NCI-H2107 treated with DMSO at 0.1 percent for 48 hours (cell line): ENCODE measurements around the gene MAP3K2.

Source experiments
- DNase-seq: peaks from one replicate; lab custom pipeline; 2025; ENCODE audit not compliant: unreplicated experiment; lab: John Stamatoyannopoulos, UW

Gene MAP3K2, protein sequence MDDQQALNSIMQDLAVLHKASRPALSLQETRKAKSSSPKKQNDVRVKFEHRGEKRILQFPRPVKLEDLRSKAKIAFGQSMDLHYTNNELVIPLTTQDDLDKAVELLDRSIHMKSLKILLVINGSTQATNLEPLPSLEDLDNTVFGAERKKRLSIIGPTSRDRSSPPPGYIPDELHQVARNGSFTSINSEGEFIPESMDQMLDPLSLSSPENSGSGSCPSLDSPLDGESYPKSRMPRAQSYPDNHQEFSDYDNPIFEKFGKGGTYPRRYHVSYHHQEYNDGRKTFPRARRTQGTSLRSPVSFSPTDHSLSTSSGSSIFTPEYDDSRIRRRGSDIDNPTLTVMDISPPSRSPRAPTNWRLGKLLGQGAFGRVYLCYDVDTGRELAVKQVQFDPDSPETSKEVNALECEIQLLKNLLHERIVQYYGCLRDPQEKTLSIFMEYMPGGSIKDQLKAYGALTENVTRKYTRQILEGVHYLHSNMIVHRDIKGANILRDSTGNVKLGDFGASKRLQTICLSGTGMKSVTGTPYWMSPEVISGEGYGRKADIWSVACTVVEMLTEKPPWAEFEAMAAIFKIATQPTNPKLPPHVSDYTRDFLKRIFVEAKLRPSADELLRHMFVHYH

DNA sequence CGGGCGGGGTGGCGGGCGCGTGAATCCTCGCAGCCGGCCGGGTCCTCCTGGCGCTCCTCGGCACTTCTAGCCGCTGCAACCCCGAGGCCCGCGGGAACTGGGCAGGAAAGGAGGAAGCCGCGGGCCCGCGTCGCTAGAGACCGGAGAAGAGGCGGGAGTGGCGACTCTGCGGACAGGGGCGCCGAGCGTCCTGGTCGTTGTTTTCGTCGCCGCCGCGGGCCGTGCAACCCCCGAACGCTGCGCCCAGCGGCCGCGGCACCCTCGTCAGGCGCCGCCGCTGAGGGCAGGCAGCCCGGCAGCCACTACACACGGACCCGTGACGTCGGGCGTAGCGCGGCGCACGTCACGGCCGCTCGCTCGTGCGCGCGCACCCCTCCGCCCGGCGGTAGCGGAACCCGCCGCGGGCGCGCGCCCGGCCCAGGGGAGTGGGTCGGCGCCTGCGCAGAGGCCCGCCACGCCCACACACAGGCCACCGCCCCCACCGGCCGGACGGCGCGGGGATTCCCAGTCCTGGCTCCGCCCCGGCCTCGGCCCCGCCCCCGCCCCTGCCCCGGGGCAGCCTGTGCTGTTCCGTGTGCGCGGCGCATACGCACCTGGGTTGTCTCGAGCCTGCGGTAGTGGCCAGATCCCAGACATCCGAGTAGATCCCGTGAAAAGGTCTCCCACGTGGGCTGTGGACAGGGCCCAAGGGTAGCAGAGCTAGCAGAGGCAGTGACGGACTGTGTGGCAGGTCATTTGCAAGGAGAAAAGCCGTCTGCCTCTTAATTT is at the start of gene MAP3K2:
Gene MAP3K2, minus strand, starts transcription at position 321 of the 768 bp plus-strand sequence. CDS start 44,846 bp downstream, outside the sequence.
- peak; percentile 60 for DNase-seq

DNA sequence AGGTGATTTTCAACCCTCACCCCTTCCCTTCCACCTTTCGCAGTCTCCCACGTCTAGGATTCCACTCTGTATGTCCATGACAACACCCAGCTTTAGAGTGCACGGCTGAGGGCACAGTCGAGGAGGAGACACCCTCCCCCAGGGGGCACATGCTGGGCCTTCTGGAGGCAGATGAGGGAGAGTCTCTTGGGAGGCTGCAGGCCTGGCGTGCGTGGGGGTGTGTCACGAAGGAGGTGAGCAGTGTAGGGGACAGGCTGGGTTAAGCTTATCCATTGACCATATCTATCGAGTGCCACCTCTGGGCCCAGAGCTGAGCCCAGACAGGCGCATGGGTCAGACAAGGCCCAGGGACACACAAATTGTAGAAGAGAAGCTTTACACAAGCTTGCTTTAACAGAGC is 49.3 kb upstream of the MAP3K2 start:
- DNase-seq = no peak

DNA sequence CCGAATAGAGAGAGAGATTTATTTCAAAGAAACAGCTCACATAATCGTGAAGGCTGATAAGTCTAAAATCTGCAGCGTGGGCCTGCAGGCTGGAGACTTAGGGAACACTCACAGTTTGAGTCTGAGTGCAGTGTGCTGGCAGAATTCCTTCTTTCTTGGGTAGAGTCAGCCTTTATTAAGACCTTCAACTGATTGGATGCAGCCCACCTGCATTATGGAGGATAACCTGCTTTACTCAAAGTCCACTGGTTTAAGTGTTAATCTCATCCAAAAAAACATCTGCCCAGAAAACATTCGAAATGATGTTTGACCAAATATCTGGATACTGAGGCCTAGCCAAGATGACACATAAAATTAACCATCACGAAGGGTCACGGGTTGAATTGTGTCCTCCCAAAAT is 46.7 kb upstream of the MAP3K2 start:
- no peak for DNase-seq

- DNase-seq = no peak
Observed at GRCh38 chr2:127431408-127432023, 43.7 kb upstream of the MAP3K2 start.

DNA sequence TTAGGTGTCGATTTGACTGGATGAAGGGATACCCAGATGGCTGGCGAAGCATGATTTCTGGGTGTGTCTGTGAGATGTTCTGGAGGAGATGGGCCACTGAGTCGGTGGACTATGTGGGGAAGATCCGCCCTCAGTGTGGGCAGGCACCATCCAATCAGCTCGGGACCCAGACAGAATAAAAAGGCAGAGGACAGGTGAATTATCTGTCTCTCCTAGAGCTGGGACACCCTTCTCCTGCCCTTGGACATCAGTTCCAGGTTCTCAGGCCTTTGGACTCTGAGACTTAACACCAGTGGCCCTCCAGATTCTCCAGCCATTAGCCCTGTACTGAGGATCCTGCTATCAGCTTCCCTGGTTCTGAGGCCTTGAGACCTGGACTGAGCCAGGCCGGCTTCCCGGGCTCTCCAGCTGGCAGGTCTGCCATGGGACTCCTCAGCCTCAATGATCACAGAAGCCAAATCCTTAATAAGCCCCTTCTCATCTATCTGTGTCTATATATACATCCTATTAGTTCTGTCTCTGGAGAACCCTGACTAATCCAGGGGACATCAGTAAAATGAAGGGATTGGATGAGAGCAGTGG is 42.2 kb upstream of the MAP3K2 start:
- no peak for DNase-seq

GRCh38 chr2:127429291-127429690 is 41.5 kb upstream of the MAP3K2 start:
- DNase-seq = no peak

DNA sequence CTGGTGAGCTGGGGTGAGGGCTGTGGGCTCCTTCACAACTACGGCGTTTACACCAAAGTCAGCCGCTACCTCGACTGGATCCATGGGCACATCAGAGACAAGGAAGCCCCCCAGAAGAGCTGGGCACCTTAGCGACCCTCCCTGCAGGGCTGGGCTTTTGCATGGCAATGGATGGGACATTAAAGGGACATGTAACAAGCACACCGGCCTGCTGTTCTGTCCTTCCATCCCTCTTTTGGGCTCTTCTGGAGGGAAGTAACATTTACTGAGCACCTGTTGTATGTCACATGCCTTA is 41.0 kb upstream of the MAP3K2 start:
- no peak for DNase-seq

DNA sequence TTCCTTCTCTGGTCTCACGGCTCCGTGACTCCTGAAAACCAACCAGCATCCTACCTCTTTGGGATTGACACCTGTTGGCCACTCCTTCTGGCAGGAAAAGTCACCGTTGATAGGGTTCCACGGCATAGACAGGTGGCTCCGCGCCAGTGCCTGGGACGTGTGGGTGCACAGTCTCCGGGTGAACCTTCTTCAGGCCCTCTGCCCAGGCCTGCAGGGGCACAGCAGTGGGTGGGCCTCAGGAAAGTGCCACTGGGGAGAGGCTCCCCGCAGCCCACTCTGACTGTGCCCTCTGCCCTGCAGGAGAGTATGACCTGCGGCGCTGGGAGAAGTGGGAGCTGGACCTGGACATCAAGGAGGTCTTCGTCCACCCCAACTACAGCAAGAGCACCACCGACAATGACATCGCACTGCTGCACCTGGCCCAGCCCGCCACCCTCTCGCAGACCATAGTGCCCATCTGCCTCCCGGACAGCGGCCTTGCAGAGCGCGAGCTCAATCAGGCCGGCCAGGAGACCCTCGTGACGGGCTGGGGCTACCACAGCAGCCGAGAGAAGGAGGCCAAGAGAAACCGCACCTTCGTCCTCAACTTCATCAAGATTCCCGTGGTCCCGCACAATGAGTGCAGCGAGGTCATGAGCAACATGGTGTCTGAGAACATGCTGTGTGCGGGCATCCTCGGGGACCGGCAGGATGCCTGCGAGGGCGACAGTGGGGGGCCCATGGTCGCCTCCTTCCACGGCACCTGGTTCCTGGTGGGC is 40.5 kb upstream of the MAP3K2 start:
- DNase-seq = no peak

DNA sequence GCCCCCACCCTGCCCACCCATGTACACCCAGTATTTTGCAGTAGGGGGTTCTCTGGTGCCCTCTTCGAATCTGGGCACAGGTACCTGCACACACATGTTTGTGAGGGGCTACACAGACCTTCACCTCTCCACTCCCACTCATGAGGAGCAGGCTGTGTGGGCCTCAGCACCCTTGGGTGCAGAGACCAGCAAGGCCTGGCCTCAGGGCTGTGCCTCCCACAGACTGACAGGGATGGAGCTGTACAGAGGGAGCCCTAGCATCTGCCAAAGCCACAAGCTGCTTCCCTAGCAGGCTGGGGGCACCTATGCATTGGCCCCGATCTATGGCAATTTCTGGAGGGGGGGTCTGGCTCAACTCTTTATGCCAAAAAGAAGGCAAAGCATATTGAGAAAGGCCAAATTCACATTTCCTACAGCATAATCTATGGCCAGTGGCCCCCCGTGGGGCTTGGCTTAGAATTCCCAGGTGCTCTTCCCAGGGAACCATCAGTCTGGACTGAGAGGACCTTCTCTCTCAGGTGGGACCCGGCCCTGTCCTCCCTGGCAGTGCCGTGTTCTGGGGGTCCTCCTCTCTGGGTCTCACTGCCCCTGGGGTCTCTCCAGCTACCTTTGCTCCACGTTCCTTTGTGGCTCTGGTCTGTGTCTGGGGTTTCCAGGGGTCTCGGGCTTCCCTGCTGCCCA is 39.7 kb upstream of the MAP3K2 start:
- no peak for DNase-seq

GRCh38 chr2:127426501-127427354 is 39.0 kb upstream of the MAP3K2 start:
- no peak for DNase-seq

GRCh38 chr2:127425540-127426490 is 38.0 kb upstream of the MAP3K2 start:
- no peak for DNase-seq

DNA sequence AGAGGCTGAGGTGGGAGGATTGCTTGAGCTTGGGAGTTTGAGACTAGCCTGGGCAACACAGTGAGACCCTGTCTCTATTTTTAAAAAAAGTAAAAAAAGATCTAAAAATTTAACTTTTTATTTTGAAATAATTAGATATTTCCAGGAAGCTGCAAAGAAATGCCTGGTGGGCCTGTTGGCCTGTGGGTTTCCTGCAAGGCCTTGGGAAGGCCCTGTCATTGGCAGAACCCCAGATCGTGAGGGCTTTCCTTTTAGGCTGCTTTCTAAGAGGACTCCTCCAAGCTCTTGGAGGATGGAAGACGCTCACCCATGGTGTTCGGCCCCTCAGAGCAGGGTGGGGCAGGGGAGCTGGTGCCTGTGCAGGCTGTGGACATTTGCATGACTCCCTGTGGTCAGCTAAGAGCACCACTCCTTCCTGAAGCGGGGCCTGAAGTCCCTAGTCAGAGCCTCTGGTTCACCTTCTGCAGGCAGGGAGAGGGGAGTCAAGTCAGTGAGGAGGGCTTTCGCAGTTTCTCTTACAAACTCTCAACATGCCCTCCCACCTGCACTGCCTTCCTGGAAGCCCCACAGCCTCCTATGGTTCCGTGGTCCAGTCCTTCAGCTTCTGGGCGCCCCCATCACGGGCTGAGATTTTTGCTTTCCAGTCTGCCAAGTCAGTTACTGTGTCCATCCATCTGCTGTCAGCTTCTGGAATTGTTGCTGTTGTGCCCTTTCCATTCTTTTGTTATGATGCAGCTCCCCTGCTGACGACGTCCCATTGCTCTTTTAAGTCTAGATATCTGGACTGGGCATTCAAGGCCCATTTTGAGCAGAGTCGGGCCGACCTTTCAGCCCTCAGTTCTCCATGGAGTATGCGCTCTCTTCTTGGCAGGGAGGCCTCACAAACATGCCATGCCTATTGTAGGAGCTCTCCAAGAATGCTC is 37.1 kb upstream of the MAP3K2 start:
- no peak for DNase-seq

GRCh38 chr2:127423880-127424279 is 36.1 kb upstream of the MAP3K2 start:
- no peak for DNase-seq

DNA sequence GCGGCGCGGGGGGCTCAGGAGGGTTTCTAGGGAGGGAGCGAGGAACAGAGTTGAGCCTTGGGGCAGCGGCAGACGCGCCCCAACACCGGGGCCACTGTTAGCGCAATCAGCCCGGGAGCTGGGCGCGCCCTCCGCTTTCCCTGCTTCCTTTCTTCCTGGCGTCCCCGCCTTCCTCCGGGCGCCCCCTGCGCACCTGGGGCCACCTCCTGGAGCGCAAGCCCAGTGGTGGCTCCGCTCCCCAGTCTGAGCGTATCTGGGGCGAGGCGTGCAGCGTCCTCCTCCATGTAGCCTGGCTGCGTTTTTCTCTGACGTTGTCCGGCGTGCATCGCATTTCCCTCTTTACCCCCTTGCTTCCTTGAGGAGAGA is 35.7 kb upstream of the MAP3K2 start:
- peak; percentile 15 for DNase-seq

DNA sequence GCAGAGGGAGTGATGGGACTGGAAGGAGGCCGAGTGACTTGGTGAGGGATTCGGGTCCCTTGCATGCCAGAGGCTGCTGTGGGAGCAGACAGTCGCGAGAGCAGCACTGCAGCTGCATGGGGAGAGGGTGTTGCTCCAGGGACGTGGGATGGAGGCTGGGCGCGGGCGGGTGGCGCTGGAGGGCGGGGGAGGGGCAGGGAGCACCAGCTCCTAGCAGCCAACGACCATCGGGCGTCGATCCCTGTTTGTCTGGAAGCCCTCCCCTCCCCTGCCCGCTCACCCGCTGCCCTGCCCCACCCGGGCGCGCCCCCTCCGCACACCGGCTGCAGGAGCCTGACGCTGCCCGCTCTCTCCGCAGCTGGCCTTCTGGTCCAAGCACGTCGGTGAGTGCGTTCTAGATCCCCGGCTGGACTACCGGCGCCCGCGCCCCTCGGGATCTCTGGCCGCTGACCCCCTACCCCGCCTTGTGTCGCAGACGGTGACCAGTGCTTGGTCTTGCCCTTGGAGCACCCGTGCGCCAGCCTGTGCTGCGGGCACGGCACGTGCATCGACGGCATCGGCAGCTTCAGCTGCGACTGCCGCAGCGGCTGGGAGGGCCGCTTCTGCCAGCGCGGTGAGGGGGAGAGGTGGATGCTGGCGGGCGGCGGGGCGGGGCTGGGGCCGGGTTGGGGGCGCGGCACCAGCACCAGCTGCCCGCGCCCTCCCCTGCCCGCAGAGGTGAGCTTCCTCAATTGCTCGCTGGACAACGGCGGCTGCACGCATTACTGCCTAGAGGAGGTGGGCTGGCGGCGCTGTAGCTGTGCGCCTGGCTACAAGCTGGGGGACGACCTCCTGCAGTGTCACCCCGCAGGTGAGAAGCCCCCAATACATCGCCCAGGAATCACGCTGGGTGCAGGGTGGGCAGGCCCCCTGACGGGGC is 35.0 kb upstream of the MAP3K2 start:
- no peak for DNase-seq
